ENCODE measurements around the gene ABLIM2.

ABLIM2 gene

GRCh38 chr4:8005814-8006215 lies 152.8 kb downstream of the ABLIM2 start:
- H3K4me3 ChIP-seq (ENCODE audit: low read length): no peak overlapping the region
- TF ChIP-seq ZNF274 (IDR thresholded peaks at IDR 0.05; ENCODE audit: low read depth, low read length): no peak

- no peak for TF ChIP-seq ZNF274 (IDR thresholded peaks at IDR 0.05; ENCODE audit: low read depth, low read length)
- H3K4me3 ChIP-seq (ENCODE audit: low read length): no peak overlapping the region
Observed at GRCh38 chr4:8005033-8005808, 153.4 kb downstream of the ABLIM2 start.

- no peak for TF ChIP-seq ZNF274 (IDR thresholded peaks at IDR 0.05; ENCODE audit: low read depth, low read length)
- H3K4me3 ChIP-seq (ENCODE audit: low read length): no peak overlapping the region
Observed at GRCh38 chr4:8004066-8004465, 154.5 kb downstream of the ABLIM2 start.

GRCh38 chr4:8002525-8003309 lies 155.9 kb downstream of the ABLIM2 start:
- TF ChIP-seq ZNF274 (IDR thresholded peaks at IDR 0.05; ENCODE audit: low read depth, low read length): no peak
- H3K4me3 ChIP-seq (ENCODE audit: low read length): no peak overlapping the region

- no peak for TF ChIP-seq ZNF274 (IDR thresholded peaks at IDR 0.05; ENCODE audit: low read depth, low read length)
Observed at GRCh38 chr4:8001564-8002355, 156.9 kb downstream of the ABLIM2 start.

GRCh38 chr4:8000721-8001491 lies 157.7 kb downstream of the ABLIM2 start:
- no peak for TF ChIP-seq ZNF274 (IDR thresholded peaks at IDR 0.05; ENCODE audit: low read depth, low read length)
- no peak overlapping the region for H3K4me3 ChIP-seq (ENCODE audit: low read length)

More at GRCh38 chr4:8001564-8002355, 156.9 kb downstream of the ABLIM2 start:
- no peak overlapping the region for H3K4me3 ChIP-seq (ENCODE audit: low read length)

GRCh38 chr4:8000247-8000646 lies 158.4 kb downstream of the ABLIM2 start:
- no peak overlapping the region for H3K4me3 ChIP-seq (ENCODE audit: low read length)
- no peak for TF ChIP-seq ZNF274 (IDR thresholded peaks at IDR 0.05; ENCODE audit: low read depth, low read length)

GRCh38 chr4:7999695-8000094 lies 158.9 kb downstream of the ABLIM2 start:
- H3K4me3 ChIP-seq (ENCODE audit: low read length): no peak overlapping the region
- TF ChIP-seq ZNF274 (IDR thresholded peaks at IDR 0.05; ENCODE audit: low read depth, low read length): no peak

- no peak overlapping the region for H3K4me3 ChIP-seq (ENCODE audit: low read length)
- TF ChIP-seq ZNF274 (IDR thresholded peaks at IDR 0.05; ENCODE audit: low read depth, low read length): no peak
Observed at GRCh38 chr4:7999279-7999678, 159.3 kb downstream of the ABLIM2 start.

- H3K4me3 ChIP-seq (ENCODE audit: low read length): no peak overlapping the region
- TF ChIP-seq ZNF274 (IDR thresholded peaks at IDR 0.05; ENCODE audit: low read depth, low read length): no peak
Observed at GRCh38 chr4:7998447-7998846, 160.2 kb downstream of the ABLIM2 start.

GRCh38 chr4:7995866-7996265 lies 162.7 kb downstream of the ABLIM2 start:
- no peak overlapping the region for H3K4me3 ChIP-seq (ENCODE audit: low read length)
- TF ChIP-seq ZNF274 (IDR thresholded peaks at IDR 0.05; ENCODE audit: low read depth, low read length): no peak

- TF ChIP-seq ZNF274 (IDR thresholded peaks at IDR 0.05; ENCODE audit: low read depth, low read length): no peak
- H3K4me3 ChIP-seq (ENCODE audit: low read length): no peak overlapping the region
Observed at GRCh38 chr4:7995135-7995534, 163.5 kb downstream of the ABLIM2 start.

- H3K4me3 ChIP-seq (ENCODE audit: low read length): no peak overlapping the region
- TF ChIP-seq ZNF274 (IDR thresholded peaks at IDR 0.05; ENCODE audit: low read depth, low read length): no peak
Observed at GRCh38 chr4:7993671-7994070, 164.9 kb downstream of the ABLIM2 start.

GRCh38 chr4:7992846-7993245 lies 165.8 kb downstream of the ABLIM2 start:
- TF ChIP-seq ZNF274 (IDR thresholded peaks at IDR 0.05; ENCODE audit: low read depth, low read length): no peak
- no peak overlapping the region for H3K4me3 ChIP-seq (ENCODE audit: low read length)

All from GM08714 (cell line).